Raji (cell line): ENCODE results near the gene IL1R2.

Source experiments
- POLR2A ChIP-seq: IDR thresholded peaks from 2 replicates; pipeline ENCODE4 v1.6.1; 2011; ENCODE audit warnings: low read depth, low read length, control low read depth; ENCODE audit not compliant: insufficient read depth

Gene IL1R2

GRCh38 chr2:102076512-102076911 lies 84.8 kb downstream of the IL1R2 start:
- TF ChIP-seq POLR2A = no peak
